Measurements from ENCODE around the gene KPNA5.

DNA sequence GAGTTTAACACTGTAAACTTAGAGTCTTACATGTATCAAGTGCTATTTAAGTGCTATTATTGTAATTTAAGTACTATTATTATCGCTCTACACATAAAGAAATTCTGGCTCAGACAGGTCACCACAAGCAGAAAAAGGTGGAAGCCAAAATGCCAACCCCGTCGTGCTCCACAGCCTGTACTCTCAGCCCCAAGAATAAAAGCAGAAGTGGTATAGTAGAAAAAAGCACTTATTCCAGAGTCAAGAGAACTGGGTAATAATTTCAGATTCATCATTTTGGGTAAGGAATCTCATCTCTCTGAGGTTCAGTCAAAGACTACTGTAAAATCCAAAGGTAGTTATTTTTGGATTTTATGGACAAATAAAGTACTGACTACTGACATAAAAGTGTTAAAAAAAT lies 13.4 kb upstream of the KPNA5 start:
- TF ChIP-seq, protein P1, sequence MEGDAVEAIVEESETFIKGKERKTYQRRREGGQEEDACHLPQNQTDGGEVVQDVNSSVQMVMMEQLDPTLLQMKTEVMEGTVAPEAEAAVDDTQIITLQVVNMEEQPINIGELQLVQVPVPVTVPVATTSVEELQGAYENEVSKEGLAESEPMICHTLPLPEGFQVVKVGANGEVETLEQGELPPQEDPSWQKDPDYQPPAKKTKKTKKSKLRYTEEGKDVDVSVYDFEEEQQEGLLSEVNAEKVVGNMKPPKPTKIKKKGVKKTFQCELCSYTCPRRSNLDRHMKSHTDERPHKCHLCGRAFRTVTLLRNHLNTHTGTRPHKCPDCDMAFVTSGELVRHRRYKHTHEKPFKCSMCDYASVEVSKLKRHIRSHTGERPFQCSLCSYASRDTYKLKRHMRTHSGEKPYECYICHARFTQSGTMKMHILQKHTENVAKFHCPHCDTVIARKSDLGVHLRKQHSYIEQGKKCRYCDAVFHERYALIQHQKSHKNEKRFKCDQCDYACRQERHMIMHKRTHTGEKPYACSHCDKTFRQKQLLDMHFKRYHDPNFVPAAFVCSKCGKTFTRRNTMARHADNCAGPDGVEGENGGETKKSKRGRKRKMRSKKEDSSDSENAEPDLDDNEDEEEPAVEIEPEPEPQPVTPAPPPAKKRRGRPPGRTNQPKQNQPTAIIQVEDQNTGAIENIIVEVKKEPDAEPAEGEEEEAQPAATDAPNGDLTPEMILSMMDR (conservative IDR thresholded peaks at IDR 0.05 in 1 of 2, IDR thresholded peaks at IDR 0.05 in 1 of 2; ENCODE audit: extremely low read depth in 1 of 2, insufficient read depth in 1 of 2, low read depth in 1 of 2, low read length in 2 of 2) = no peak
- TF ChIP-seq EZH2 (IDR thresholded peaks at IDR 0.05; ENCODE audit: borderline replicate concordance, low read length) = no peak
